Right forelimb (tissue), 1 donor: ENCODE data around the gene PEX7.
A peak's percentile ranks its signal among the peaks of the same experiment; 100 is the strongest.
"Not testable (repeated sequence)": the region's sequence is repeated elsewhere in the genome, so short reads cannot be mapped to it uniquely, and the experiment has no call there.

Experiments
- DNase-seq: peaks from one replicate; pipeline ENCODE4 v3.0.0-alpha.2; 2018

PEX7 gene

GRCh38 chr6:136914947-136915346, 92.6 kb downstream of the PEX7 start:
- DNase-seq = no peak

DNA sequence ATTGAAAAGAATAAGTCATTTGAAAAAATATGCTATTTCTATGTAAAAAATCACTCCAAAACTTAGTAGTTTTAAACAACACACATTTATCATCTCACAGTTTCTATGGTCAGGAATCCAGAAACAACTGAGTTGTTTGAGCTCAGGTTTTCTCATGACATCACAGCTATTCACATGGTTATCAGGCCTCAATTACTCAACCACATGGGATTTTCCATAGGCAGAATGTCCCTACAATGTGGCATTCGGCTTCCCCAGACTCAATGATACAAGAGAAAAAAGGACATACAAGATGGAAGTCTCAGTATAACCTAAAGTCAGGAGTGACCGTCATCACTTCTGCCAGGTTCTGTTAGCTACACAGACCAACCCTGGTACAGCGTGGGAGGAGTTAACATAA, 96.3 kb downstream of the PEX7 start:
- DNase-seq = no peak

DNA sequence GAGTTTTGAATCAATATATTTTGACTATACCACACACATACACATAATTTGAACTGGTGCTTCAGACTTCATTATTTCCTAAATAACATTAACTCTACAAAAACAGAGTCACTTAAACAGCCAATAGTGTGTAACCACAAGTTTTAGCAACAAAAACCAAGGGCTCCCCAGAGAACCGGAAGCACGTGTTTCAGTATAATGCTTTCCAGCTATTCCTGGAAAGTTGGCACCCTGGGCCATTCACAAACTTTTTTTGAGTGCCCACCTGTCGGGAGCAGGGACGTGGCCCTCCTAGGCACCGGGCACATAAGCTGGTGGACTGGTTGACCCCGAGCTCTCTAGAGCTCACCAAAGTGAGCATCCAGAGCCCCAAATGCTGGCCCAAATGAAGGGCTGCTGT, 97.8 kb downstream of the PEX7 start:
- no peak for DNase-seq

DNA sequence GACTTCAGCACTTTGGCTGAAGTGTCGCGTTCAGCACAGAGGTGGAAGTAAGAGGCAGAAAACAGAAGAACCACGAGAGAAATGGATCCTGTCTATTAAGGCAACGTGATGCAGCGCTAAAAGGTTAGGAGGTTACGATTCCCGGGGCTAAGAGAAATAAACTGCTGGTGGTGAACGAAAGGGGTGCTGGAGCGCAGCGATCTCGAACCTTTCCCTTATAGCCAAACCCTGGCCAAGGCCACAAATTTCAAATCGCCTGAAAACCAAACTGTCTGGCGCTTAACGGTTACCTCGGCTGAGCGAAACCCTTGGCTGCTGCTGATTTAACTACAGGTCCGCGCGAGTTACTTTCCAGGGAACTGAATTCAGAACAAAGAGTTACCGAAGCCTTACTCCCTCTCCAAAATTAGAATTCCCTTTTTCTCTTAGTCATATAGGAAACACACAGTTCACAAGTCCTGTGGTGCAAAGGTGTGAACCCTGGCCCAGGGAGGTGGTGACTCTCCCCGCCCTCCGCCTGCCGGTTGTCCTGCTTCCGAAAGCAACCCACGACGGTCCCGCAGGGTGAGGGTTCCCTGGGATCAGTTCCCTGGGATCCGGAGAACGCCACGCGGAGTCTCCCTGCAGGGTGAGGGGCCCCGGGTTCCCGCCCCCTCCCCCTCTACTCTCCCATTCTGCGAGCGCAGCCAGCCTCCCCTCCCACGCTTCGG, 98.4 kb downstream of the PEX7 start:
- DNase-seq = peak; percentile 49

DNA sequence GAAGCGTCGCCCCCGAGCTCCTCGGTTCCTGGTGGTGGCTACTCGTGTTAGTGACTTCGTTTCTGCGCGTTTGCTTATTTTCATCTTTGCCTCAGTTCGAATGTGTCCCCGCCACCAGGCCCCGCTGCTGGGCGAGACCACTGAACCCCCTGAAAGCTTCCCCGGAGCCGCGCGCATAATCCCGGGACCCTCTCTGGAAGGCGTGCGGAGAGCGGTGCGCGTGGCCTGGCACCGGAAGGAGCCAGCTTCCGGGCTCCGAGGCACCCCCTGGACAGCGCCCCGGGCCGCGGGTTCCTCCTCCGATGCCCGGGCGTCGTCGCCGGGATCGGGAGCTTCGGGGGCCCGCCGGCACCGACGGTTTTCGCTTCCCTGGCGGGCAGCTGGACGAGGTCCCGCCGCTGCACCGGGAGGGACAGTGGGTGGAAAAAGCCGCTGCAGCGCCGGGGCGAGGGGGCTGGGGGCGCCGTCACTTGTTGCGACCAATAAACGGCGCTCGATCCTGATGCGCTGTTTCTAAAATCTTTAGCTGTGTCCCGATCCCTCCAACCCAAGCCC, 99.1 kb downstream of the PEX7 start:
- peak; percentile 49 for DNase-seq

GRCh38 chr6:136921936-136922684, 99.7 kb downstream of the PEX7 start, which contains the start of gene SLC35D3:
SLC35D3 (plus strand) TSS chr6:136922301; CDS start chr6:136922429, 128 bp downstream.
- peak; percentile 55 for DNase-seq

DNA sequence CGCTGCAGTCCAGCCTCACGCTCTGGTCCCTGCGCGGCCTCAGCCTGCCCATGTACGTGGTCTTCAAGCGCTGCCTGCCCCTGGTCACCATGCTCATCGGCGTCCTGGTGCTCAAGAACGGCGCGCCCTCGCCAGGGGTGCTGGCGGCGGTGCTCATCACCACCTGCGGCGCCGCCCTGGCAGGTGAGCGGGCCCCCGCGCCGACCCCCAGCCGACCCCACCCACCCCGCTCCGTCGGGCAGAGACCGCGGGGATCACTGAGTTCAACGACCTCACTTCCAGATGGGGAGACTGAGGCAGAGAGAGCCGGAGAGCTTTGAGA, 100.3 kb downstream of the PEX7 start:
- DNase-seq = no peak

- DNase-seq = no peak
These were observed 100.9 kb downstream of the PEX7 start for GRCh38 chr6:136923116-136923953.

DNA sequence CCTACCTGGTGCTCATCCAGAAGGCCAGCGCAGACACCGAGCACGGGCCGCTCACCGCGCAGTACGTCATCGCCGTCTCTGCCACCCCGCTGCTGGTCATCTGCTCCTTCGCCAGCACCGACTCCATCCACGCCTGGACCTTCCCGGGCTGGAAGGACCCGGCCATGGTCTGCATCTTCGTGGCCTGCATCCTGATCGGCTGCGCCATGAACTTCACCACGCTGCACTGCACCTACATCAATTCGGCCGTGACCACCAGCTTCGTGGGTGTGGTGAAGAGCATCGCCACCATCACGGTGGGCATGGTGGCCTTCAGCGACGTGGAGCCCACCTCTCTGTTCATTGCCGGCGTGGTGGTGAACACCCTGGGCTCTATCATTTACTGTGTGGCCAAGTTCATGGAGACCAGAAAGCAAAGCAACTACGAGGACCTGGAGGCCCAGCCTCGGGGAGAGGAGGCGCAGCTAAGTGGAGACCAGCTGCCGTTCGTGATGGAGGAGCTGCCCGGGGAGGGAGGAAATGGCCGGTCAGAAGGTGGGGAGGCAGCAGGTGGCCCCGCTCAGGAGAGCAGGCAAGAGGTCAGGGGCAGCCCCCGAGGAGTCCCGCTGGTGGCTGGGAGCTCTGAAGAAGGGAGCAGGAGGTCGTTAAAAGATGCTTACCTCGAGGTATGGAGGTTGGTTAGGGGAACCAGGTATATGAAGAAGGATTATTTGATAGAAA, 101.7 kb downstream of the PEX7 start:
- DNase-seq = no peak

DNA sequence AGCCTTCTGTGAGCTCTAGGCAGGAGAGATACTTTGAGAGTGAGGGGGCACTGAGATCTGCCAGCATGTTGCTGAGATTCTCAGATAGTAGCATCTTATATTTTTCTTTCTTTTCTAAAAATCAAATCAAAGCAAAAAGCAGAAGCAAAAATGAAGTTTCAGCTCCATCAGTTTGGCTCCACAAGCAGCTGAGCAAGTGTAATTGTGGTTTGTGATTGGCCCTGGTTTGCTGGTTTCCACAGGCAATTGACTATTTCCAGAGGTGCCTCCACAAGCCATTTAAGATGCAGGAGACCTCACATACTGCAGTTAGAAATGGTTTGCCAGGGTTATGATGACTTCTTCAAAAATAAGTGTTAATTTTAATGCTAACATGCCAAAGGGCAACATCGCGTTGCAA, 104.0 kb downstream of the PEX7 start:
- no peak for DNase-seq

DNA sequence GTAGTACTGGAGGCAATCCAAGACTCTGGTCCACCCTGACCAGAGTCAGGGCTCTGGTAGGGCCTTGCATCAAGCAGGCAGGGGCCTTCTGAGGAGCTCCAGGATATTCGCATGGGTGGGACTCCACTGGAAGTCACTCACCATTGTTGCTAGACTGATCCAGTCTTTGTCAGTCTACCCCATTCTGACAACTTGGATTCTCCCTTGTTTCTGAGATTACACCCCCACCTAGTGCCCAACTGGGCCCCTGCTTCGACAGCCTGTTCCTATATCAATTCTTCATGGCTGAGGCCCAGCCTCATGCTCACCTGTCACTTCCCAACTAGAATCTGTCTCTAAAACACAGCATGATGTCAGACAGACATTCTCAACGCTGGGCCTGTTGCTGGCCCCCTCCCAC, 104.9 kb downstream of the PEX7 start:
- no peak for DNase-seq

DNA sequence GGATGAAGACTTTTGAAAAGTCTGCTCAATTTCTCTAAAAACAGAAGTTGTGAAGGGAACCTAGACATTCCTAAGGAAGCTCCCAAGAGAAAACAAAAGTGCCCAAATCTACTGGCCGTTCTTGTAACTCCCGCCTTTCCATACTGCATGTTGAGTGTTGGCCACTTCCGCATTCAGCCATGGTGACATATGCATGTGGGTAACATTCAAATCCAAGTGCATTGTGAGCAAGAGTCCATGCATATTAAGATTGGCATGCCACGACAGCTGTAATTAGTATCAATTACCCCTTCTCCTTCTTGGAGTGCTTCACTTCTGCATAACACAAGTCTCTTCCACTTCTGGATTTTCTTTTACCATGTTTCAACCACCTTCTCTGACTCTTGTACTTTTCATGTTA, 108.1 kb downstream of the PEX7 start:
- DNase-seq = no peak

GRCh38 chr6:136932599-136932998, 110.2 kb downstream of the PEX7 start:
- no peak for DNase-seq

GRCh38 chr6:136945072-136945471, 122.7 kb downstream of the PEX7 start:
- no peak for DNase-seq

- DNase-seq = no peak
These were observed 123.3 kb downstream of the PEX7 start for GRCh38 chr6:136945711-136946121.

DNA sequence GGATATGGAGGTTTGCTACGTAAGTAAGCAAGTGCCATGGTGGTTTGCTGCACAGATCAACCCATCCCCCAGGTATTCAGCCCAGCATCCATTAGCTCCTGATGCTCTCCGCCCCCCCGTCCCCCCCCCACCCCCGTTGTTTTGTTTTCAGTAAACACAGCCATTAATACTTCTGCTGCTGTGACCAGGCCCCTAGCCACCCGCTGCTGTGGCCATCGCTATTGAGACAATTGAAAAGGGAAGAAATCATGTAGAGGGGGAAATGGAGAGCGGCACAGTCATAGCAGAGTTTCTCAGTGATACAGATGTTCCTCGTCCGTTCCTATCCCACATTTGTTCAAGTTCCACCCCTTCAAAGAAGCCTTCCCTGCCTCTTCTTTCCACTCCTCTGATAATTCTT, 124.6 kb downstream of the PEX7 start:
- no peak for DNase-seq

GRCh38 chr6:136949957-136950356, 127.6 kb downstream of the PEX7 start:
- DNase-seq = not testable (repeated sequence)

- DNase-seq = no peak
These were observed 128.2 kb downstream of the PEX7 start for GRCh38 chr6:136950436-136951126.

DNA sequence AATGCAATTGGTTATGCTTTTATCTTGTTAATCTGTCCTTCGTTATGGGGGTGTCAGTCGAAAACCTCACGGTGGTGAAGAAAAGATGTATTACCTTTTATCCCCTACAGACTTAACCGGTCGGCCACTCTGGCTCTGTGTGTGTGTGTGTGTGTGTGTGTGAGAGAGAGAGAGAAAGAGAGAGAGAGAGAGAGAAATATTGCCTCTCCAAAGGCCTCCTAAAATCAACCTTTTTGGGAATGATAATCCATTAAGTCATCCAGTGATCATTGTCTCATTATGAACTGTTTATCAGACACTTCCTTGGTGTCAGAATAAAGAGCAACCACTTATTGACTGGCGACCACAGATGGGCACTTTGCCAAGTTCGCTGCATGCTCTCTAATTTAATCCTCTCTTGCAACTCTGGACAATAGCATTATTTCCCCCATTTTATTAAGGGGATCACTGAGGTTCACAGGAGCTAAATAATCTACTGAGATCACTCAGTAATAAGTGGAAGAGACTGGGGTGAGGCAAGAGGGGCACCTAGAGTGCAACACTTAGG, 130.4 kb downstream of the PEX7 start:
- no peak for DNase-seq

DNA sequence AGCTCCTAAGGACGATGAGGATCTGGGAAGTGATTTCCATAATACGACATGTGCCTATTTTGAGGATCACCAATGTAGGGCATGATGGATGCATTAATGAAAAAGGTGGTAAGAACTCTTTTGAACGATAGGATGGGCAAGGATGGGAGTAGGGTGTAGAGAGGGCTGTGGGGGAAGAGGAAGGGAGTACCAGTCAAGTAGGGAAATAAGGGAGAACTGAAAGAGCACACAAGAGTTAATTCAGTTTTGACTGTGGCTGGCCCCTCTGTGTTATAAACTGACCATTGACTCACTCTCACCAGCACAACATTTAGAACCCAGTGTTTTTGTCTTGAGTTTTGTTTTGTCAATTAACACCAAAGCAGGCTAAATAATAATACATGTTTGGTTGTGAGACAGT, 132.7 kb downstream of the PEX7 start:
- no peak for DNase-seq
